ENCODE data around the gene RACGAP1.
"Not testable (repeated sequence)": the region's sequence is repeated elsewhere in the genome, so short reads cannot be mapped to it uniquely, and the experiment has no call there.

The RACGAP1 gene

DNA sequence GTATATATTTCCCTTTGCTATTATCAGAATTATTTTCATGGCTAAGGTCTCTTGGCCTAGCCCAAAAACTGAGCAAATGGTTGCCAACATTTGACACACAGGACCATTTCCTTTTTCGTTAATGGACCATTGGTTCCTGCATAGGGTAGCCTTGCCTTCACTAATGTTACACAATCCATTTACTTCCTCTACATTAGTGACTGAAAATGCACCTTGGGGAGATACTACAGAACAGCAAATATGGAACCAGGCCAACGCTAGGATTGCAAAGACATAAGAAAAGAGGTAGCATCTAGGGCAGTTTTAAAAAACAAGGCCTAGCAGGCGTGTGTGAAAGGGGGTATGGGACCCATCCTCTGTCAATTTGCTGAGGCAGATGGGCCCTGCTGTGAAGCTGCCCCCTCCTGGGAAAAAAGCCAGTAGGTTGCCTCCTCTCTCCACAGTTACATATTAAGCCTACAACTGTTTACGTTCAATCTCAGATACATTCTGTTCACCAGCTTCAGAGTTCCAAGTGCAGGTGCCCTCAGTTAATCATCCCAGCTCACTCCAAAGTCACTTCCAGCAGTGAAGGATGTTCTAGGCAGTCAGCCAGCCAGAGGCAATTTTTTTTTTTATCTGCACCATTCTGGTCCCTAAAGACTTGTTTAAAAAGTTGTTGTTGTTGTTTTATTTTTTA, 37.5 kb downstream of the RACGAP1 start:
- Histone ChIP-seq H3K27ac (peak overlapping the region; percentile 83), H3K4me3 (ENCODE audit: low read depth in 1 of 2, low read length in 1 of 2) (no peak overlapping the region), H3K4me1 (ENCODE audit: control insufficient read depth in 1 of 2, insufficient read depth in 1 of 2, low read depth in 1 of 2, low read length in 1 of 2) (peaks cover 41 to 51% of the 10 kb centered on the region in 2 experiments), H3K27me3 (no peaks in the 10 kb centered on the region), H3K9me3 (no peaks in the 10 kb centered on the region), H3K36me3 (peaks cover 8% of the 10 kb centered on the region)
- TF ChIP-seq, protein P1, sequence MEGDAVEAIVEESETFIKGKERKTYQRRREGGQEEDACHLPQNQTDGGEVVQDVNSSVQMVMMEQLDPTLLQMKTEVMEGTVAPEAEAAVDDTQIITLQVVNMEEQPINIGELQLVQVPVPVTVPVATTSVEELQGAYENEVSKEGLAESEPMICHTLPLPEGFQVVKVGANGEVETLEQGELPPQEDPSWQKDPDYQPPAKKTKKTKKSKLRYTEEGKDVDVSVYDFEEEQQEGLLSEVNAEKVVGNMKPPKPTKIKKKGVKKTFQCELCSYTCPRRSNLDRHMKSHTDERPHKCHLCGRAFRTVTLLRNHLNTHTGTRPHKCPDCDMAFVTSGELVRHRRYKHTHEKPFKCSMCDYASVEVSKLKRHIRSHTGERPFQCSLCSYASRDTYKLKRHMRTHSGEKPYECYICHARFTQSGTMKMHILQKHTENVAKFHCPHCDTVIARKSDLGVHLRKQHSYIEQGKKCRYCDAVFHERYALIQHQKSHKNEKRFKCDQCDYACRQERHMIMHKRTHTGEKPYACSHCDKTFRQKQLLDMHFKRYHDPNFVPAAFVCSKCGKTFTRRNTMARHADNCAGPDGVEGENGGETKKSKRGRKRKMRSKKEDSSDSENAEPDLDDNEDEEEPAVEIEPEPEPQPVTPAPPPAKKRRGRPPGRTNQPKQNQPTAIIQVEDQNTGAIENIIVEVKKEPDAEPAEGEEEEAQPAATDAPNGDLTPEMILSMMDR (IDR thresholded peaks at IDR 0.05) = peak; percentile 24

- H3K36me3 ChIP-seq; H3K9me3 ChIP-seq; H3K4me3 ChIP-seq (ENCODE audit: low read depth in 1 of 2, low read length in 1 of 2); H3K27me3 ChIP-seq: not testable (repeated sequence)
- Histone ChIP-seq H3K4me1 (ENCODE audit: control insufficient read depth in 1 of 2, insufficient read depth in 1 of 2, low read depth in 1 of 2, low read length in 1 of 2) (peaks cover 41 to 51% of the 10 kb centered on the region in 2 experiments), H3K27ac (peak overlapping the region; percentile 83)
Observed at GRCh38 chr12:49986476-49986875, 38.8 kb downstream of the RACGAP1 start.

- H3K27ac ChIP-seq = peak overlapping the region; percentile 83
- no peaks in the 10 kb centered on the region for H3K9me3 ChIP-seq
- TF ChIP-seq, protein P1 (IDR thresholded peaks at IDR 0.05) = no peak
- H3K36me3 ChIP-seq = no peaks in the 10 kb centered on the region
- H3K27me3 ChIP-seq = no peaks in the 10 kb centered on the region
- no peak overlapping the region for H3K4me3 ChIP-seq (ENCODE audit: low read depth in 1 of 2, low read length in 1 of 2)
- H3K4me1 ChIP-seq (ENCODE audit: control insufficient read depth in 1 of 2, insufficient read depth in 1 of 2, low read depth in 1 of 2, low read length in 1 of 2) = peaks cover 40 to 49% of the 10 kb centered on the region in 2 experiments
Observed at GRCh38 chr12:49985981-49986380, 39.3 kb downstream of the RACGAP1 start.

DNA sequence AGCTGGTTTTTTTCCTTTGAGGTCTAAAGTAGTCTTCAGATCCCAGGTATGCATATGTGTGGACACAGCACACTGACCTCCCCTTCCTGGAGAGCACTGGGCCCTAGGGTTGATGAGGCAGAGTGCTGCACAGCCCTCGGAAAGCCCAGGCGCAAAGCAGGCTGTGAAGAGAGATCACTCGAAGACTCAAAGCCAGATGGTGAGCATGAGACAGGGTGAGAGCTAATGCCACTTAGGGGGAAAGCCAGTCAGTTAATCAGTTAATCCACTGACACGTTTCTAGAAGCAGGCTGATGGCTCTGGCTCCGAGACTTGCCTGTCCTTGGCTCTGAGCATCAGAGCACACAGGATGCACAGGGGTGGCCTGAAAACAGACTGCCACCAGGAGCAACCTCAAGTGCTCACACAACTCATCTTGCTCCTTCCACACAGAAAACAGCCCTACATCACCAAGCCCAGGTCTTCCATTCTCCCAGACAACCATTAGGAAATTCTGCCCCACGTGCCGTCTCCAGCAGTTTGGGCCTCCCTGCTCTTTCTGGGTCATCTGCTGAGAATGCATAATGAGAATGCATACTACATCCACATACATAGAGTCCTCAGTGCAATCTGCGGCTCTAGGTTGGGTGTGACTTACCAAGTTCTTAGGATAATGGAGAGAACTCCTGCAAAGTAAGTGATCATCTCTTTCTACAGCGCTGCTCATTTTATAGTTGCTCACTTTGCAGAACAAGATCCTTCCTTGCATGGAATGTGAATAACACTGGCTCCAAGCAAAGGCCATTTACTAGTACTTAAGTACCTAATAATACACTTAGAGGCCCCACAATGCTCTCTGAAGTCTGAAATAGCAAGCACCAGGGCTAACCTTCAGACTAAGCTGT, 40.6 kb downstream of the RACGAP1 start:
- Histone ChIP-seq H3K36me3 (no peaks in the 10 kb centered on the region), H3K4me1 (ENCODE audit: control insufficient read depth in 1 of 2, insufficient read depth in 1 of 2, low read depth in 1 of 2, low read length in 1 of 2) (peaks cover 27 to 36% of the 10 kb centered on the region in 2 experiments), H3K4me3 (ENCODE audit: low read depth in 1 of 2, low read length in 1 of 2) (no peak overlapping the region), H3K27ac (no peak overlapping the region), H3K27me3 (no peaks in the 10 kb centered on the region), H3K9me3 (no peaks in the 10 kb centered on the region)
- TF ChIP-seq, protein P1 (IDR thresholded peaks at IDR 0.05) = no peak

- no peaks in the 10 kb centered on the region for H3K27me3 ChIP-seq
- no peaks in the 10 kb centered on the region for H3K36me3 ChIP-seq
- peaks cover 23 to 32% of the 10 kb centered on the region in 2 experiments for H3K4me1 ChIP-seq (ENCODE audit: control insufficient read depth in 1 of 2, insufficient read depth in 1 of 2, low read depth in 1 of 2, low read length in 1 of 2)
- no peak overlapping the region for H3K4me3 ChIP-seq (ENCODE audit: low read depth in 1 of 2, low read length in 1 of 2)
- H3K27ac ChIP-seq = no peak overlapping the region
- no peaks in the 10 kb centered on the region for H3K9me3 ChIP-seq
- TF ChIP-seq, protein P1 (IDR thresholded peaks at IDR 0.05) = no peak
Observed at GRCh38 chr12:49983892-49984291, 41.4 kb downstream of the RACGAP1 start.

All from neutrophil (primary cell).